WTC11 (cell line): ENCODE results near the gene REC8. TPM values are rescaled to one million over a fixed set of nuclear protein-coding genes. Genes with fewer than 3 reads are reported as not detected.

Experiments used
- CREB1 ChIP-seq: sonication (generic); formaldehyde crosslinking; IDR thresholded peaks from 2 replicates; pipeline ENCODE4 v1.8.0; 2023; ENCODE audit warnings: mild to moderate bottlenecking, missing genetic modification reagents
- ERG ChIP-seq: fragments of 250-450 bp; sonication (Bioruptor Pico); IDR thresholded peaks from 2 replicates; pipeline ENCODE4 v1.8.0; 2021; ENCODE audit warnings: mild to moderate bottlenecking
- ETV6 ChIP-seq: sonication (generic); formaldehyde crosslinking; IDR thresholded peaks from 2 replicates; pipeline ENCODE4 v1.8.1; 2022; ENCODE audit warnings: mild to moderate bottlenecking, missing genetic modification reagents
- GABPB1 ChIP-seq: sonication (generic); formaldehyde crosslinking; IDR thresholded peaks from 2 replicates; pipeline ENCODE4 v1.8.1; 2023; ENCODE audit warnings: mild to moderate bottlenecking, missing genetic modification reagents
- KAT7 ChIP-seq: sonication (generic); formaldehyde crosslinking; IDR thresholded peaks from 2 replicates; pipeline ENCODE4 v1.8.1; 2023; ENCODE audit warnings: missing genetic modification reagents, mild to moderate bottlenecking, borderline replicate concordance
- MXD4 ChIP-seq: fragments of 250-450 bp; sonication (Bioruptor Pico); IDR thresholded peaks from 2 replicates; pipeline ENCODE4 v1.8.0; 2021; ENCODE audit warnings: mild to moderate bottlenecking, moderate library complexity, borderline replicate concordance
- MYBL2 ChIP-seq: sonication (generic); formaldehyde crosslinking; IDR thresholded peaks from 2 replicates; pipeline ENCODE4 v1.8.1; 2023; ENCODE audit warnings: mild to moderate bottlenecking, moderate library complexity, missing genetic modification reagents
- NFATC4 ChIP-seq: fragments of 250-450 bp; sonication (Bioruptor Pico); IDR thresholded peaks from 2 replicates; pipeline ENCODE4 v1.9.0; 2021; ENCODE audit warnings: mild to moderate bottlenecking
- NFYB ChIP-seq: sonication (generic); formaldehyde crosslinking; conservative IDR thresholded peaks from 2 replicates; pipeline ENCODE4 v1.8.0; 2022; ENCODE audit warnings: low read depth, missing genetic modification reagents
- NR2C2 ChIP-seq: sonication (generic); formaldehyde crosslinking; IDR thresholded peaks from 2 replicates; pipeline ENCODE4 v1.8.0; 2022; ENCODE audit warnings: mild to moderate bottlenecking, missing genetic modification reagents
- NR3C1 ChIP-seq: sonication (generic); formaldehyde crosslinking; conservative IDR thresholded peaks from 2 replicates; pipeline ENCODE4 v1.8.1; 2023; ENCODE audit warnings: low read depth, mild to moderate bottlenecking, missing genetic modification reagents
- OVOL2 ChIP-seq: fragments of 250-450 bp; sonication (Bioruptor Pico); IDR thresholded peaks from 2 replicates; pipeline ENCODE4 v1.9.0; 2021; ENCODE audit warnings: mild to moderate bottlenecking, borderline replicate concordance
- PREB ChIP-seq: sonication (generic); formaldehyde crosslinking; IDR thresholded peaks from 2 replicates; pipeline ENCODE4 v1.8.1; 2022; ENCODE audit warnings: mild to moderate bottlenecking, missing genetic modification reagents, moderate library complexity, borderline replicate concordance
- RORB ChIP-seq: fragments of 250-450 bp; sonication (Bioruptor Pico); IDR thresholded peaks from 2 replicates; pipeline ENCODE4 v1.9.0; 2021; ENCODE audit warnings: mild to moderate bottlenecking
- SP1 ChIP-seq: sonication (generic); formaldehyde crosslinking; conservative IDR thresholded peaks from 2 replicates; pipeline ENCODE4 v1.8.1; 2022; ENCODE audit warnings: missing genetic modification reagents
- ZBTB21 ChIP-seq: sonication (generic); formaldehyde crosslinking; IDR thresholded peaks from 2 replicates; pipeline ENCODE4 v1.8.1; 2023; ENCODE audit warnings: mild to moderate bottlenecking, missing genetic modification reagents, borderline replicate concordance
- ZNF138 ChIP-seq: sonication (generic); formaldehyde crosslinking; conservative IDR thresholded peaks from 2 replicates; pipeline ENCODE4 v1.8.1; 2022; ENCODE audit warnings: mild to moderate bottlenecking, moderate library complexity, missing genetic modification reagents
- ZNF263 ChIP-seq: sonication (generic); formaldehyde crosslinking; IDR thresholded peaks from 2 replicates; pipeline ENCODE4 v1.8.1; 2022; ENCODE audit warnings: low read depth, mild to moderate bottlenecking, moderate library complexity, missing genetic modification reagents
- ZNF423 ChIP-seq: fragments of 250-450 bp; sonication (Bioruptor Pico); IDR thresholded peaks from 2 replicates; pipeline ENCODE4 v2.1.2; 2022; ENCODE audit warnings: mild to moderate bottlenecking, moderate library complexity
- ZNF512 ChIP-seq: sonication (generic); formaldehyde crosslinking; IDR thresholded peaks from 2 replicates; pipeline ENCODE4 v1.8.1; 2022; ENCODE audit warnings: missing genetic modification reagents, borderline replicate concordance
- ZNF671 ChIP-seq: fragments of 250-450 bp; sonication (Bioruptor Pico); IDR thresholded peaks from 2 replicates; pipeline ENCODE4 v1.8.0; 2021; ENCODE audit warnings: mild to moderate bottlenecking
- total RNA-seq: library from RNA; stranded (reverse); gene quantifications from 3 replicates; pipeline ENCODE4 v1.2.3, GENCODE V29; 2021
- TF ChIP-seq, protein P1 (sequence below): fragments of 200-600 bp; IDR thresholded peaks from 2 replicates; pipeline ENCODE4 v1.8.0; 2022; ENCODE audit warnings: antibody characterized with exemption
- TF ChIP-seq, protein P2 (sequence below): sonication (generic); formaldehyde crosslinking; IDR thresholded peaks from 2 replicates; pipeline ENCODE4 v1.8.1; 2022; ENCODE audit warnings: low read depth, missing genetic modification reagents, borderline replicate concordance
- TF ChIP-seq, protein P3 (sequence below): sonication (generic); formaldehyde crosslinking; IDR thresholded peaks from 2 replicates; pipeline ENCODE4 v1.8.1; 2023; ENCODE audit warnings: mild to moderate bottlenecking, missing genetic modification reagents
- TF ChIP-seq, protein P4 (sequence below): sonication (generic); formaldehyde crosslinking; IDR thresholded peaks from 2 replicates; pipeline ENCODE4 v1.8.0; 2022; ENCODE audit warnings: mild to moderate bottlenecking, missing genetic modification reagents
- TF ChIP-seq, protein P5 (sequence below): sonication (generic); formaldehyde crosslinking; IDR thresholded peaks from 2 replicates; pipeline ENCODE4 v1.8.1; 2023; ENCODE audit warnings: mild to moderate bottlenecking, missing genetic modification reagents, moderate library complexity

REC8 gene
- total RNA-seq, 1 experiment from 2014 or later, result 32.2 TPM

GRCh38 chr14:24195186-24196070 is 23.5 kb downstream of the REC8 start, which contains the start of gene TM9SF1 (continued):
- TF ChIP-seq ZNF138 (CRISPR knock-in tag) (0 out of 2 replicates have a peak, but pooled peaks have one; percentile 3), MYBL2 (CRISPR knock-in tag) (peak; percentile 70), NFYB (no peak), ERG (CRISPR knock-in tag) (0 out of 2 replicates have a peak, but pooled peaks have one; percentile 45), KAT7 (CRISPR knock-in tag) (no peak), ZBTB21 (CRISPR knock-in tag) (no peak), ZNF512 (CRISPR knock-in tag) (no peak), ZNF423 (no peak), ZNF263 (CRISPR knock-in tag) (no peak; the same call in 1 of the 2 replicates), MXD4 (CRISPR knock-in tag) (no peak), OVOL2 (CRISPR knock-in tag) (no peak), NFATC4 (CRISPR knock-in tag) (no peak), NR3C1 (CRISPR knock-in tag) (no peak; the same call in 1 of the 2 replicates), ZNF671 (CRISPR knock-in tag) (no peak), NR2C2 (CRISPR knock-in tag) (peak; percentile 50; the same call in 1 of the 2 replicates), PREB (peak; percentile 33; the same call in 1 of the 2 replicates), ETV6 (CRISPR knock-in tag) (peak; percentile 93), CREB1 (no peak), GABPB1 (peak; percentile 89), RORB (no peak), SP1 (CRISPR knock-in tag) (no peak; the same call in 1 of the 2 replicates)
- TF ChIP-seq, protein P1, sequence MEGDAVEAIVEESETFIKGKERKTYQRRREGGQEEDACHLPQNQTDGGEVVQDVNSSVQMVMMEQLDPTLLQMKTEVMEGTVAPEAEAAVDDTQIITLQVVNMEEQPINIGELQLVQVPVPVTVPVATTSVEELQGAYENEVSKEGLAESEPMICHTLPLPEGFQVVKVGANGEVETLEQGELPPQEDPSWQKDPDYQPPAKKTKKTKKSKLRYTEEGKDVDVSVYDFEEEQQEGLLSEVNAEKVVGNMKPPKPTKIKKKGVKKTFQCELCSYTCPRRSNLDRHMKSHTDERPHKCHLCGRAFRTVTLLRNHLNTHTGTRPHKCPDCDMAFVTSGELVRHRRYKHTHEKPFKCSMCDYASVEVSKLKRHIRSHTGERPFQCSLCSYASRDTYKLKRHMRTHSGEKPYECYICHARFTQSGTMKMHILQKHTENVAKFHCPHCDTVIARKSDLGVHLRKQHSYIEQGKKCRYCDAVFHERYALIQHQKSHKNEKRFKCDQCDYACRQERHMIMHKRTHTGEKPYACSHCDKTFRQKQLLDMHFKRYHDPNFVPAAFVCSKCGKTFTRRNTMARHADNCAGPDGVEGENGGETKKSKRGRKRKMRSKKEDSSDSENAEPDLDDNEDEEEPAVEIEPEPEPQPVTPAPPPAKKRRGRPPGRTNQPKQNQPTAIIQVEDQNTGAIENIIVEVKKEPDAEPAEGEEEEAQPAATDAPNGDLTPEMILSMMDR, result no peak
- TF ChIP-seq, protein P2, sequence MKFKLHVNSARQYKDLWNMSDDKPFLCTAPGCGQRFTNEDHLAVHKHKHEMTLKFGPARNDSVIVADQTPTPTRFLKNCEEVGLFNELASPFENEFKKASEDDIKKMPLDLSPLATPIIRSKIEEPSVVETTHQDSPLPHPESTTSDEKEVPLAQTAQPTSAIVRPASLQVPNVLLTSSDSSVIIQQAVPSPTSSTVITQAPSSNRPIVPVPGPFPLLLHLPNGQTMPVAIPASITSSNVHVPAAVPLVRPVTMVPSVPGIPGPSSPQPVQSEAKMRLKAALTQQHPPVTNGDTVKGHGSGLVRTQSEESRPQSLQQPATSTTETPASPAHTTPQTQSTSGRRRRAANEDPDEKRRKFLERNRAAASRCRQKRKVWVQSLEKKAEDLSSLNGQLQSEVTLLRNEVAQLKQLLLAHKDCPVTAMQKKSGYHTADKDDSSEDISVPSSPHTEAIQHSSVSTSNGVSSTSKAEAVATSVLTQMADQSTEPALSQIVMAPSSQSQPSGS, result no peak
- TF ChIP-seq, protein P3, sequence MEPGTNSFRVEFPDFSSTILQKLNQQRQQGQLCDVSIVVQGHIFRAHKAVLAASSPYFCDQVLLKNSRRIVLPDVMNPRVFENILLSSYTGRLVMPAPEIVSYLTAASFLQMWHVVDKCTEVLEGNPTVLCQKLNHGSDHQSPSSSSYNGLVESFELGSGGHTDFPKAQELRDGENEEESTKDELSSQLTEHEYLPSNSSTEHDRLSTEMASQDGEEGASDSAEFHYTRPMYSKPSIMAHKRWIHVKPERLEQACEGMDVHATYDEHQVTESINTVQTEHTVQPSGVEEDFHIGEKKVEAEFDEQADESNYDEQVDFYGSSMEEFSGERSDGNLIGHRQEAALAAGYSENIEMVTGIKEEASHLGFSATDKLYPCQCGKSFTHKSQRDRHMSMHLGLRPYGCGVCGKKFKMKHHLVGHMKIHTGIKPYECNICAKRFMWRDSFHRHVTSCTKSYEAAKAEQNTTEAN (CRISPR knock-in tag), result peak; percentile 33; the same call in 1 of the 2 replicates
- TF ChIP-seq, protein P4, sequence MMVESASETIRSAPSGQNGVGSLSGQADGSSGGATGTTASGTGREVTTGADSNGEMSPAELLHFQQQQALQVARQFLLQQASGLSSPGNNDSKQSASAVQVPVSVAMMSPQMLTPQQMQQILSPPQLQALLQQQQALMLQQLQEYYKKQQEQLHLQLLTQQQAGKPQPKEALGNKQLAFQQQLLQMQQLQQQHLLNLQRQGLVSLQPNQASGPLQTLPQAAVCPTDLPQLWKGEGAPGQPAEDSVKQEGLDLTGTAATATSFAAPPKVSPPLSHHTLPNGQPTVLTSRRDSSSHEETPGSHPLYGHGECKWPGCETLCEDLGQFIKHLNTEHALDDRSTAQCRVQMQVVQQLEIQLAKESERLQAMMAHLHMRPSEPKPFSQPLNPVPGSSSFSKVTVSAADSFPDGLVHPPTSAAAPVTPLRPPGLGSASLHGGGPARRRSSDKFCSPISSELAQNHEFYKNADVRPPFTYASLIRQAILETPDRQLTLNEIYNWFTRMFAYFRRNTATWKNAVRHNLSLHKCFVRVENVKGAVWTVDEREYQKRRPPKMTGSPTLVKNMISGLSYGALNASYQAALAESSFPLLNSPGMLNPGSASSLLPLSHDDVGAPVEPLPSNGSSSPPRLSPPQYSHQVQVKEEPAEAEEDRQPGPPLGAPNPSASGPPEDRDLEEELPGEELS (CRISPR knock-in tag), result peak; percentile 84; the same call in 1 of the 2 replicates
- TF ChIP-seq, protein P5, sequence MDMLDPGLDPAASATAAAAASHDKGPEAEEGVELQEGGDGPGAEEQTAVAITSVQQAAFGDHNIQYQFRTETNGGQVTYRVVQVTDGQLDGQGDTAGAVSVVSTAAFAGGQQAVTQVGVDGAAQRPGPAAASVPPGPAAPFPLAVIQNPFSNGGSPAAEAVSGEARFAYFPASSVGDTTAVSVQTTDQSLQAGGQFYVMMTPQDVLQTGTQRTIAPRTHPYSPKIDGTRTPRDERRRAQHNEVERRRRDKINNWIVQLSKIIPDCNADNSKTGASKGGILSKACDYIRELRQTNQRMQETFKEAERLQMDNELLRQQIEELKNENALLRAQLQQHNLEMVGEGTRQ, result peak; percentile 18
